Activated effector memory CD4-positive, alpha-beta T cell treated with anti-CD3 and anti-CD28 coated beads, Interleukin-2, amount 50 U/mL, for 16 hours (primary cell): ENCODE results near the gene GRIP2.

Source experiments
- DNase-seq: peaks from one replicate; pipeline ENCODE4 v3.0.0-alpha.2; 2020

Gene GRIP2

GRCh38 chr3:14539742-14540491 is at the start of gene GRIP2:
GRIP2 (minus strand) TSS chr3:14540342; CDS start chr3:14540308, 34 bp downstream.
- DNase-seq, result no peak

GRCh38 chr3:14588425-14589112 is 48.4 kb upstream of the GRIP2 start:
- no peak for DNase-seq

GRCh38 chr3:14587740-14588360 is 47.7 kb upstream of the GRIP2 start:
- DNase-seq, result no peak

- DNase-seq, result no peak
Measured at GRCh38 chr3:14586611-14587010, 46.5 kb upstream of the GRIP2 start.

DNA sequence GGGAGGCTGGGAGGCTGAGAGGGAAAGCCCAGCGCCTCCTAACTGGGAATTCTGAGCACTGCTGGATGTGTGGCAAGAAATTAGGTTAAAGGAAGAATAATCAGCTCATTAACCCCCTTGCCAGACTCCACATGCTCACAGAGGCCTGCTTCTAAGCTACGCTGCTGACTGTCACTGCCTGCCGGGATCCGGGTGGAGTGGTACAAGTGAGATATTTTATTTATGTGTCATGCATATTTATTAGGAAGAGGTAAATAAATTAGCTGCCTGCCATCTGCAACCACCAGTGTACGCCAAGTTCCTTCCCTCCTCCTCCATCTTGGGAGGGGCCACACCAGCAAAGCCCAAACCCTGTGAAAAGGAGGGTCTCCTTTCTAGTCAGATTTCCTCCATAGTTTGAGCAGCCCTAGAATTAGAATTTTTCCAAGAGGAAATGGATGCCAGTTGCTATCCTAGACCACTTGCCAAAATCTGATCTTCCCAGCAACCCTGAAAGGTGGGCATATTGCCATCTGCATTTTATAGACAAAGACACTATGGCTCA is 43.5 kb upstream of the GRIP2 start:
- DNase-seq, result no peak

- DNase-seq, result no peak
Measured at GRCh38 chr3:14582045-14582410, 41.9 kb upstream of the GRIP2 start.

GRCh38 chr3:14581334-14582044 is 41.3 kb upstream of the GRIP2 start:
- DNase-seq, result no peak

GRCh38 chr3:14577897-14578296 is 37.8 kb upstream of the GRIP2 start:
- no peak for DNase-seq

DNA sequence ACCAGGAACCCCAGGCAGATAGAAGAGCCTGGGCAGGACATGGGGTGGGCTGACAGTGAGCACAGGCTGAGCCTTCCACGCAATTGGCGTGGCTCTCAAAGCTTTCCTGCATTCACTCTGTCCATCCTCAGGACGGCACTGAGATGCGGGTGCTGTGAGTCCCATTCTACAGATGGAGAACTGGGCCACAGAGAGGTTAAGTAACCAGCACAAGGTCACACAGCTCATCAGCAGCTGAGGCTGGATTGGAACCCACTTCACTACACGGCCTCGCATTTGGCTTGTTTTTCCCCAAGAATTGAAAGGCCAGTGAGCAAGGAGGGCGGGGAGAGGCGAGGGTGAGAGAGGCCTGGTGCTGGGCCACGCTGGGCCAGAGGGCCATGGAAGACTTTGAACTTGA is 36.0 kb upstream of the GRIP2 start:
- DNase-seq, result no peak

GRCh38 chr3:14574183-14574582 is 34.0 kb upstream of the GRIP2 start:
- no peak for DNase-seq

DNA sequence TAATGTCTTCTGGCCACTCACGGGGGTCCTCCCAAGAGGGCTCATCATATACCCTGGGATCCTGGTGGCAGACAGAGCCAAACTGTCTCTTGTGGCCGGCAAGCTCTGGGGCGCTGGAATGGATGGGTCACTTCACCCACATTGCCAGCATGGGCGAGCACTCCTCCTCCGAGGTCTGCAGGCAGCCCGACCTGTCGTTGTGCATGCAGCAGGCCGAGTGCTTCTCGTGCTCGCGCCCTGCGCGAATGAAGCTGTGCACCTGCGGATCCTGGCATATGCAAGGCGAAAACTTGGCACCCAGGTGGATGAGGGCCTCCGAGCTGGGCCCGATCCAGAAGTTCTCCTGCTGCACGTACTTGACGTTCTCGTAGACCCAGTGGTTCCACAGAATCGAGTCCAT is 33.6 kb upstream of the GRIP2 start:
- no peak for DNase-seq

GRCh38 chr3:14570864-14571263 is 30.7 kb upstream of the GRIP2 start:
- DNase-seq, result no peak

DNA sequence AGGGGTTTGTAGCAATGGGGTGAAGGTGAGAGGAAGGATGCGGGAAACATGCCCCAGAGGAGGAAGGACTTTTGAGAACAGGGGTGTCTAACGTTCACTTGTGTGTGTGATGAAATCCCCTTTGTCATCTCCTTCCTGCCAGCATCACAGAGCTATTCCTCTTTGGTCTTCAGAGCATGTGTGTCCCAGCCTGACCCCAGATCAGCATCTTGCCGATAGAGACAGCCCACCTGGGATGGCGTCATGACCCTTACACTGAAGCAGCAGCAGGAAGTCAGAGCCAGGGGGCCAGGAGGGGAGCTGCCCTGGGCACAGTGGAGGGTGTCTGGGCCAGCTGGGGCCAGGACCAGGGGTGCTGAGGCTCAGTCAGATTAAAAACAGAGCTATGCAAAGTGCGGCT is 29.9 kb upstream of the GRIP2 start:
- no peak for DNase-seq

DNA sequence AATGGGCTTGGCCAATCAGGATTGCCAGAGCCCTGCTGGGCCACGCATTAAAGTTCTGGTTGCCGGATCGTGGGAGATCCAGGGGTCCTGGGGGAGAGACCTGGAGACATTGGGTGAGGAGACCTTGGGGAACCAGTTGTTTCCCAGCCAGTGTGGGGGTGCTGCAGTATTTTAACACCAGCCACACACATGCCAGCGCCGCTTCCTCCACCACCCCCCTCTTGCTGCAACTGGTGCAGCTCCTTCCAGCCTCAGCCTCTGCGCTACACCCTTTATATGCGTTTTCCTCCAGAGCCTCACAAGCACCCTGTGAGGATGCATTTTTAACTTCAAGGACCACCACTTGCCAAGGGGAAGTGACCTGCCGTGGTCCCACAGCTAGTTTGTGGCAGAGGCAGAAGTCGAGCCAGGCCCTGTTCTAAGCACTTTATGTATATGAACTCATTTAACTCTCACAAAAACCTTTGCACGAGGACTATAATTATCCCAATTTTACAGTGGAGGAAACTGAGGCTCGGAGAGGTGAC is 29.4 kb upstream of the GRIP2 start:
- no peak for DNase-seq

DNA sequence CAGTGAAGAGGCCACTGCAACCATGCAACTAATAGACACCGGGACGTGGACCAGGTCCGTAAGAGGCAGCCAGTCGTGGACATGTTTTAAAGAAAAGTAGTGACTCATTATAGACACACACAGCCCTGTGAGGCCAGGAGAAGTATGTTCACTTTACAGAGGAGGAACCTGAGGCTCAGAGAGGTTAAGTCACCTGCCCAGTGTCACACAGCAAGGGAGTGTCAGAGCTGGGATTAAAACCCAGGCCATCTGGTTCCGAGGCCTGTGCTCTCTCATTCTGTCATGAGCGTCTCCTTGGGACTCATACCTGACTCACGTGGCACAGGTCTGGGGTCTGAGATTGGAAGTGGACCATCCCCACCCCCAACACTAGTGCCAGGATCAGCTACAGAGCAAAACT is 28.1 kb upstream of the GRIP2 start:
- no peak for DNase-seq

DNA sequence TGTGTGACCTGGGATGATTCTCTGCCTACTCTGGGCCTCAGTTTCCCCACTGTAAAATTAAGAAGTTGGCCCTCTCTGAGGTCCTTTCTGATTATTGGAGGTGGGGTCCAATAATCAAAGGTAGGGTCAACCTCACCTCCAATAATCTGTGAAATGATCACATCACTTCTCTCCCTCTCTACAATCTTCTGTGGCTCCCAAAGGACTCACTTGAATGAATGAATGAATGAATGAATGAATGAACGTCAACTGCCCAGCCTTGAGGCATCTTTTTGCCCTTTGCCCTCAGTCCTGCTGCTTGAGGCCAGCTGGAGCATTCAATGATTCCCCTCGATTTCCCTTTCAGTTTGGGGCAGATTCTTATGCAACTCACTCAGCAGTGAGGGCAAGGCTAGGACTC is 26.7 kb upstream of the GRIP2 start:
- no peak for DNase-seq

DNA sequence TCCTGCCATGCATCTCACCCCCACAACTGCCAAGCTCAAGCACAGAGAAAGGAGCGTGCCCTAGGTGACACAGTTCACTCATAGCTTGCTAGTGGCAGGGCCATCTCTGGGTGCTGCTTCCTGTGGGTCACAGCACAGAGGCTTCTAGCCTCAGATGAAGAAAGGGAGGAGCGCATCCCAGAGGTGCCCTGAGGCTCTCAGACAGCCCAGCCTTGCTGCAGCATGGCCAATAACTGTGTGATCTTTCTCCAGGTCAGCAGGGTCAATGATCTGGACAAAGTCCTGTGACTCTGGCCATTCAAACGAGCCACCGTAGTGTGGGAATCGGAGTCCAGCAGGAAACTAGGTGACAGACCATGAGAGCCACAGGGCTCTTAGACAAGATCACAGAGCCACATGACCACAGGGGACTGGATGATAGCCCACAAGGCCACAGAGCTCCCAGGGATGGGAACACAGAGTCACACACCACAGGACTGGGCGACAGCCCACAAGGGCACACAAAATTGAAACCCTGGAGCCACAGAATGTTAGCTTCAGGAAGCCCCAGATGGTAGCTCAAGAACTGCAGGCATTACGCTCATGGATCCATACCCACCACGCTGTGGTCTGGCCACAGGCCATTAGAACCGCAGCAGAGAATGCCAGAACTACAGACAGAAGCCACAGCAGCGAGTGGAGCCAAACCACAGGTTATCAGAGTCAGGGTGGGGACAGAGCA is 25.9 kb upstream of the GRIP2 start:
- no peak for DNase-seq

DNA sequence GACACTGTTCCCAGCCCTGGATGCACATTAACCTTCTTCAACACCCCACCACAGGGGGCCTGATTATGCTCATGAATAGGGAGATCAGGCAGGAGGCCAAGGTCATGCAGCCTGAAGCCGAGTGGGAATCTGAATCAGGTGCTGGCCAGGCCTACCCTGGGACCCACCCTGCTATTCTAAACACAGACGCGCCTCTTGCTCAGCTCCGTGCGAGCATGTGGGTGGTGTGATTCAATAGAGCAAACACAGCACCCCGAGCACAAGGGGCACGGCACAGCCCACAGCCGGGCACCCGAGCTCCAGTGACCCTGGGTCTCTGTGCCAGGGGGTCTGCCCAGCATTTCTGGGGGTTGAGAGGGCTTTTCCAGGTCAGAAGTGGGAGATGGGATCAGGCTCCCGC is 24.6 kb upstream of the GRIP2 start:
- DNase-seq, result no peak

GRCh38 chr3:14563946-14564539 is 23.9 kb upstream of the GRIP2 start:
- DNase-seq, result no peak

DNA sequence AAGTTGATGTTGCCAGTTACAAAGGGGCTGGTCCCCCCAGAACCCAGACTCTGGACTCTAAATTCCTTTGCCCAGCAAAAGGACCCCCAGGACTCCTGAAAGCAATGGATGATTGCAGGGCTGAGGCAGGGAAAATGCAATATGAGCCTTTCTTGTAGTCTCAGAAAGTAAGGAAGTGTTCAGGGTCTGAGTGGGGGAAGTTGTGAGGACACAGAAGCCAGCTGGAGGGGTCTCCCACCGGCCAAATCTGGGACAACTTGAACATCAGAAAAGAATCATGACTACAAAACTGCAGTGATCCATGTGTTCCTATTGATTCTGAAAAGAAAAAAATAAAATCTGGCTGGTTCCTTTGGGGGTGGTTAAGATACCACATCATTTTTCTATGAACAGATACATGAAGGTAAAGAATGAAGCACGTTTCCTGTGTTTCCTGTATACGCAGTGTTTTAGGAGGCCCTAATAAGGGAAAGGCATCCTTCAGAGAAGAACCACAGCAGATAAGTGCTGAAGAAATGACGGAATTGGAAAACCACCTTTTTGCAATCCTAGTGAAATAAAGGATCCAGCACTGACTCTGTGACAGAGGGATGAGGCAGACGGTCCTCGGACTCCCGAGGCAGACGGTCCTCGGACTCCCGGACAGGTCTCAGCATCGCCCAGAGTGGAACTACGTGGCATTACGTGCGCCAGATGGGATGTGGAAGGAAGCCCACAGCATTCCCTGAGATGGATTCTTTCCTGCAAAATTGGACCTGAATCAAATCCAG is 22.2 kb upstream of the GRIP2 start:
- no peak for DNase-seq
